ENCODE data around the gene CNBP.
"Not testable (repeated sequence)": the region's sequence is repeated elsewhere in the genome, so short reads cannot be mapped to it uniquely, and the experiment has no call there.

The CNBP gene

DNA sequence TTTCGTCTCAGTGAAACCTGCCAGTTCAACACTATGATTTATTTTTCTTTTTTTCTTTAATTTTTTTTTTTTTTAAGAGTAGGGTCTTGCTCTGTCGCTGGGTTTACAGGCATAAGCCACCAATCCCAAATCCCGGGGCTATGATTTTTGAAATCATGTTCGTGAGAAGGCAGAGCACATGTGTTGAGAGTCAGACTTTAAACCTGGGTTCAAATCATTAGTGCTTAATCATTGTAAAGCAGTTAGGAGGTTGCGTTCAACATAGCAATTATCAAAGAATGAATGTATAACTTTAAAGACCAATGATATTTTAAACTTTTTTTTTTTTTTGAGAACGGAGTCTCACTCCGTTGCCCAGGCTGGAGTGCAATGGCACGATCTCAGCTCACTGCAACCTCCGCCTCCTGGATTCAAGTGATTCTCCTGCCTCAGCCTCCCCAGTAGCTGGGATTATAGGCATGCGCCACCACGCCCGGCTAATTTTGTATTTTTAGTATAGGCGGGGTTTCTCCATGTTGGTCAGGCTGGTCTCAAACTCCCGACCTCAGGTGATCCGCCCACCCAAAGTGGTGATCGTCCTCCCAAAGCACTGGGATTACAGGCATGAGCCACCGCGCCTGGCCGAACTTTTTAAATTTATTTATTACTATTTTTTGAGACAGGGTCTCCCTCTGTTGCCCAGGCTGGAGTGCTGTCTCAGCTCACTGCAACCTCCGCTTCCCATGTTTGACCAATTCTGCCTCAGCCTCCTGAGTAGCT lies 1.3 kb upstream of the CNBP start:
- not testable (repeated sequence) for DNase-seq

DNA sequence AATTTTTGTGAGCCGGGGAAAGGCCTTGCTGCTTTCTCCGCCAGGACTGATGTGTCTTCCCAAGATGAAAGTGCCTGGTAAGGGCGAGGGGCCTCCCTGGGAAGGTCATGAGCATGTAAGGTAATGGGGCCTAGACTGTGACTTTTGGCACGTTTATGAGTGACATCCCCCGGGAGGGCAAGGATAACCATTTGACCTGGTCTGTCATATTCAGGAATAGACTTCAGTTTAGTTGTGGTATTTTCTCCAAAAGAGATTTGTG lies 631 bp upstream of the CNBP start:
- DNase-seq: no peak

GRCh38 chr3:129182390-129183185 lies 1.1 kb downstream of the CNBP start:
- DNase-seq: no peak

DNA sequence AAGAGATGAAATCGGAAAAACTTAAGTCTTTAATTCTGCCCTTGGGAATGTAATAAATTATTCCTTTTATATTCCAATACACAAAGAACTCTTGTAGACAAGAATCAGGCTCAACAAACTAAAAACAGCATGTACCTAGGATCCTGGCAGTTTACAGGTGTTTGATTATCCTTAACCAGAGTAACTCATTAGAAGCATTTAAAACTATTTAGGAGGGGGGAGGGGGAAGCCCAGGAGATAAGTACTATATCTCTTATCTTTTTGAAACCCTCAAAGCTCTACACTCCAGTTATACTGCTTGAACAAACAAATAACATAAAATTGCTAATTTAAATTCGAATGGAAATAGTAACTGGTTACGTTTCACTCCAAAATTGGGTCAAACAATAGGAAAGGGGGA lies 1.9 kb downstream of the CNBP start:
- DNase-seq: no peak

- no peak for DNase-seq
Measured at GRCh38 chr3:129180461-129180860, 3.2 kb downstream of the CNBP start.

- no peak for DNase-seq
Measured at GRCh38 chr3:129176051-129176450, 7.6 kb downstream of the CNBP start.

DNA sequence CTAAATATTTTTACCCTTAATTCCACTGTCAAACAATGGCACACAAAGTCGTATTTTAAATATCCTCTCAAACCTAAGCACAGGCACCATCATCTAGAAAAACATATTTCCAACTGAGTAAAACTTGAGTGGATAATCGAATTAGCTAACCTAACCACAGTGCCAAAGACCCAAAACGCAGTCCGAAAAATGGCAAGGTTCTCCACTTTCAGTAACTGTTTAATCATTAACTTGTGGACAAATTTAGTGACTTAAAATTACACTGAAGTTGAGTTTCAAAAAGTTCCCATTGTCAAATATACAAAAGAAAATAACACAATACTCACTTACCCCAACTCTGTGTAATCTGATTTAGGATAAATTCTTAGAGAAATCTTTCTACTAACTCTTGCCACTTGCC lies 10.0 kb downstream of the CNBP start:
- DNase-seq: no peak

GRCh38 chr3:129173206-129173605 lies 10.5 kb downstream of the CNBP start:
- DNase-seq: no peak

DNA sequence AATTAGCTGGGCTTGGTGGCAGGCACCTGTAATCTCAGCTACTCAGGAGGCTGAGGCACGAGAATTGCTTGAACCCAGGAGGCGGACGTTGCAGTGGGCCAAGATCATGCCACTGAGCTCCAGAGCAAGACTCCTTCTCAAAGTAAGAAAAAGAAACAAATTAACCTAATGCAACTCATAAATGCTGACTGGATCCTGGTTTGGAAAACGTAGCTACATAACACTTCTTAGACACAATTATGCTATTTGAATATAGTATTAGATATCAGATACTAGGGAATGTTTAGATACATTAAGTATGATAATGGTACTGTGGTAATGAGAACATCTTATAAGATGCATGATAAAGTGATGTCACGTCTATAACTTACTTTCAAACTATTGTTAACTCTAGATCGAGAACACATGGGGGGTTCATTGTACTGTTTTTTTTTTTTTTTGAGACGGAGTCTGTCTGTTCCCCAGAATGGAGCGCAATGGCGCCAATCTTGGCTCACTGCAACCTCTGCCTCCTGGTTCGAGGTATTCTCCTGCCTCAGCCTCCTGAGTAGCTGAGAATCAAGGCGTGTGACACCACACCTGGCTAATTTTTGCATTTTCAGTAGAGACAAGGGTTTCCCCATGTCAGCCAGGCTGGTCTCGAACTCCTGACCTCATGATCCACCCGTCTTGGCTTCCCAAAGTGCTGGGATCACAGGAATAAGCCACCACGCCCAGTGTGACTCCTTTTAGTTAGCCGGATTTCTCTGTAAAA lies 16.9 kb downstream of the CNBP start:
- no peak for DNase-seq

- not testable (repeated sequence) for DNase-seq
Measured at GRCh38 chr3:129165594-129165993, 18.1 kb downstream of the CNBP start.

DNA sequence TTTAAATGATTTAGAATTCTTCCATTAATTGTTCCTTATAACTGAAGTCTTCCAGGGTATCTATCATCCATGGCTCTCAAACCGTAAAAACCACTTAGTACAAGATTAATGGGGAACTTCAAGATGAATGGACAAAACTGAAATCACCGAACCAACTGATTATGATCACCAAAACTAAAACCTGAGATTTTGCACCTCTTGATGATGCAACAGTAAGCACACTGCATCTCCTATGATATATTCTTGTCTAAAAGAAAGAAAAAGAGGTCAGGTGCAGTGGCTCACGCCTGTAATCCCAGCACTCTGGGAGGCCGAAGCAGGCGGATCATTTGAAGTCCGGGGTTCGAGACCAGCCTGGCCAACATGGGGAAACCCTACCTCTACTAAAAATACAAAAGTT lies 19.2 kb downstream of the CNBP start:
- no peak for DNase-seq

GRCh38 chr3:129162729-129163579 lies 20.7 kb downstream of the CNBP start:
- DNase-seq: peak in 1 of 2 experiments; percentile 22

DNA sequence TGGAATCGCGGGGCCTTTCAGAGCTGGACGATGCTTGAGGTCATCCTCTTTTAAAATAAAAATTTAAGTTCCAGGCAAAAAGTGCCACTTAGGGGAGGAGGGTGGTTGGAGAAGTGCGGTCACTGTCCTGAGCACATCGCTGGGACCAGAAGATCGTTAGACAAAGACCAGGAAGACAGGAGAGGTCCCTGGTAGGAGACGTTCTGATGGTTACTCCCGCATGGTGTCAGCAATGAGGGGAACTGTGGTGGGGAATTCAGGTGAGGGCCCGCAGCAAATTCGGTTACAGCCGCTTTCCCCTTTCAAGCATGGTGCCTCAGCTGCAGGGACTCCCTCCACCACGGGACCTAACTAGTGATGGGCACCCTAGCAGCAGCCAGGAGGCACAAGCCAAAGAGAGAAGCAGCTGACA lies 21.8 kb downstream of the CNBP start:
- DNase-seq: peak; percentile 21 to 44

DNA sequence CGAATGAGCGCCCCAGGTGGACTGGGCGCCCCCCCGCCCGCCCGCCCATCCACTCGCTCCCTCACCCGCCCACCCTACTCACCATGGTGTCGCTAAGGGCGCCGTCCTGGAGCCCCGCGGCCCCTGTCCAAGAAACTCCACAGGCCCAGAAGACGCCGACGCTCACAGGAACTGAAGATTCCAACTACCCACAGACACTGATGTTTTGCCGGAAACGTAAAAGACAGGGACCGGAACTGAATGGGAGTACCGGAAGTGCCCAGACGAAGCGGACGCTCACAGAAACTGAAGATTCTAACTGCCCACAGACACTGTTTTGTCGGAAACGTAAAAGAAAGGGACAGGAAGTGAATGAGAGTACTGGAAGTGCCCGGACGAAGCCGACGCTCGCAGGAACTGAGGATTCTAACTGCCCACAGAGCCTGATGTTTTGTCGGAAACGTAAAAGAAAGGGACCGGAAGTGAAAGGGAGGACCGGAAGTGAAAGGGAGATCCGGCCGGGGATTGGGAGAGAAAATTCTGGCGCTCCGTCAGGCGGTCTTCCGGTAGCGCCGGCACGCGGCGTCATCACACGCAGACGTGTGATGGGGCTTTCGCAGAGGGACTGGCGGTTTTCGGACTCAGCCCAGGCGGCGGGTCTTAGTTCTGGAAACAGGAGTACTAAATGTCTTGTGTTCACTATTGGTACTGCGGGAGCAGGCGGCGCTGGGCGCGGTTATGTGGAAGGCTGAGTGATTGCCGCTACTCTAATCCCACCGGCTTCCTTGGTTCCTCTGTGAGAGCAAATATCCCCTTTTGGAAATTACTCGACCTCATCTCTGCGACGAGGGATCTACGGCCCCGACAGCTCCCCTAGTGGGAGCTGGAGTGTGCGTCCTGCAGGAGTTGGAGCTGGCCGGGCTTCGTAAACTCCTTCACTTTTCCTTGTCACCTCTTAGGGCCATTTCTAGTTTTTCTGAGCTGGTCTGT lies 22.5 kb downstream of the CNBP start, which contains the start of gene ISY1:
Gene ISY1 (minus strand): TSS at position 173 of the 969 bp plus-strand sequence. CDS start 88 bp downstream, at position 85.
- DNase-seq: peak; percentile 98 to 99

DNA sequence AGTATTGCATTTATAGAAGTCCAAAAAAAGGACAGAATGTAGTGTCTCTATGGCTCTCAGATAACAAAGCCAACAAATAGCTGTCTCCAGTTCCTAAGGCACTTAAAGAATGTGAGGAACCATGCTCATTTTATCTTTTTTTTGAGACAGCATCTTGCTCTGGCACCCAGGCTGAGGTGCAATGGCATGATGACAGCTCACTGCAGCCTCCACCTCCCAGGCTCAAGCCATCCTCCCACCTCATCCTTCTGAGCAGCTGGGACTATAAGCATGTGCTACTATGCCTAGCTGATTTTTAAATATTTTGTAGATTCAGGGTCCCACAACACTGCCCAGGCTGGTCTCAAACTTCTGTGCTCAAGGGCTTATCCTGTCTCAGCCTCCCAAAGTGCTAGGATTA lies 38.9 kb downstream of the CNBP start:
- no peak for DNase-seq

DNA sequence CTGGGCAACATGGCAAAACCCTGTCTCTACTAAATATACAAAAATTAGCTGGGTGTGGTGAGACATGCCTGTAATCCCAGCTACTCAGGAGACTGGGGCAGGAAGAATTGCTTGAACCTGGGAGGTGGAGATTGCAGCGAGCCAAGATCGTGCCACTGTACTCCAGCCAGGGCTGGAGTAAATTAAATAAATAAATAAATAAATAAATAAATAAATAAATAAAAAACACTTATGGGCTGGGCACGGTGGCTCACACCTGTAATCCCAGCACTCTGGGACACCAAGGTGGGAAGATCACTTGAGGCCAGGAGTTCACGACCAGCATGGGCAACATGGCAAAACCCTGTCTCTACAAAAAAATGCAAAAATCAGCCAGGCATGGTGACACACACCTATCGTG lies 42.7 kb downstream of the CNBP start:
- not testable (repeated sequence) for DNase-seq

GRCh38 chr3:129139911-129140310 lies 43.8 kb downstream of the CNBP start:
- DNase-seq: no peak

DNA sequence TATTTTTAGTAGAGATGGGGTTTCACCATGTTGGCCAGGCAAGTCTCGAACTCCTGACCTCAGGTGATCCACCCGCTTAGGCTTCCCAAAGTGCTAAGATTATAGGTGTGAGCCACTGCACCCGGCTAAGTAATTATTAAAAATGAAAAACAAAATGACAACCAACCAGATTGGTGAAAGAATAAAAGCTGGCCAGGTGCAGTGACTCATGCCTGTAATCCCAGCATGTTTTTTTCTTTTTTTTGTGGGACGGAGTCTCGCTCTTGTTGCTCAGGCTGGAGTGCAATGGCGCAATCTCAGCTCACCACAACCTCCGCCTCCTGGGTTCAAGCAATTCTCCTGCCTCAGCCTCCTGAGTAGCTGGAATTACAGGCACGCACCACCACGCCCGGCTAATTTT lies 47.4 kb downstream of the CNBP start:
- not testable (repeated sequence) for DNase-seq

GRCh38 chr3:129132097-129132866 lies 51.4 kb downstream of the CNBP start:
- no peak for DNase-seq

DNA sequence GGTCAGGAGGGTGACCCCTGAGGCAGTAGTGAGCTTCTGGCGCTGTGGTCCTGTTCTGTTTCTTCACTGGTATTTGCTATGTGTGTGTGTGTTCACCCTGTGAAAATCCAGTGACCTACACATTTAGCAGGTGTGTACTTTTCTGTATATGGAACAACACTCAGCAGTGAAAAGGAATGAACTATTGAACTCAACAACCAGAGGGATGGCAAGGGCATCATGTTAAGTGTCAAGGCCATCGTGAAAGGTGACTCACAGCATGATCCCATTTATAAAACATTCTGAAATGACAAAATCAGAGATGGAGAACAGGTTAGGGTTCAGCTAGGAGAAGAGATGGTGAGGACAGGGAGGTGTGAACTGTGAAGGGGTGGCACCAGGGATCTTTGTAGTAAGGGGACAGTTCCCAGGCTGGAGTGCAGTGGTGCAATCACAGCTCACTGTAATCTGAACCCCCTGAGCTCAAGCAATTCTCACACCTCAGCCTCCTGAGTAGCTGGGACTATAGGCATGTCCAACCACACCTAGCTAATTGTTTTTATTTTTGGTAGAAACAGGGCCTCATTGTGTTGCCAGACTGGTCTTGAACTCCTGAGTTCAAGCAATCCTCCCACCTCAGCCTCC lies 52.1 kb downstream of the CNBP start:
- DNase-seq: no peak

Measured in NCI-H446 (cell line).